ENCODE measurements around the gene GNB1L.
"Not testable (repeated sequence)": the region's sequence is repeated elsewhere in the genome, so short reads cannot be mapped to it uniquely, and the experiment has no call there.

Gene GNB1L

DNA sequence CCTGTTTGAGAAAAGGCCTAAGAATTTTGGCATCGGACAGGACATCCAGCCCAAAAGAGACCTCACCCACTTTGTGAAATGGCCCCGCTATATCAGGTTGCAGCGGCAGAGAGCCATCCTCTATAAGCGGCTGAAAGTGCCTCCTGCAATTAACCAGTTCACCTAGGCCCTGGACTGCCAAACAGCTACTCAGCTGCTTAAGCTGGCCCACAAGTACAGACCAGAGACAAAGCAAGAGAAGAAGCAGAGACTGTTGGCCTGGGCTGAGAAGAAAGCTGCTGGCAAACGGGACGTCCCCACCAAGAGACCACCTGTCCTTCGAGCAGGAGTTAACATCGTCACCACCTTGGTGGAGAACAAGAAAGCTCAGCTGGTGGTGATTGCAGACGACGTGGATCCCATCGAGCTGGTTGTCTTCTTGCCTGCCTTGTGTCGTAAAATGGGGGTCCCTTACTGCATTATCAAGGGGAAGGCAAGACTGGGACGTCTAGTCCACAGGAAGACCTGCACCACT, 62.2 kb downstream of the GNB1L start:
- DNase-seq, result not testable (repeated sequence)

DNA sequence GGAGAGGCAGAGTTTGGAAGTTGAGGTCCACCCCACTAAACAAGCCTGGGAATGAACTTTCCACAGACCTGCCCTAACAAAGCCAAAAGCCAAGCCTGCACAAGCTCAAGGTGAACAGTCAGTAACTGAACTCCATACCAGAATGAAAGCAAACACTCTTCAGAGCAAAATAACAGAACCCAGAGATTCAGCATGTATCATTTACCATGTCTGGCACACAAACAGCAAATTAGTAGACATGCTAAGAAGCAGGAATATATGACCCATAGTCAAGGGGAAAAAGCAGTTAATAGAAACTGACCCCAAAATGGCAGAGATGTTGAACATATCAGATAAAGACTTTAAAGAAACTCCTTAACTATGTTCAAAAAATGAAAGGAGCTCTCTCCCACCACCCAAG, 62.8 kb downstream of the GNB1L start:
- DNase-seq, result no peak

DNA sequence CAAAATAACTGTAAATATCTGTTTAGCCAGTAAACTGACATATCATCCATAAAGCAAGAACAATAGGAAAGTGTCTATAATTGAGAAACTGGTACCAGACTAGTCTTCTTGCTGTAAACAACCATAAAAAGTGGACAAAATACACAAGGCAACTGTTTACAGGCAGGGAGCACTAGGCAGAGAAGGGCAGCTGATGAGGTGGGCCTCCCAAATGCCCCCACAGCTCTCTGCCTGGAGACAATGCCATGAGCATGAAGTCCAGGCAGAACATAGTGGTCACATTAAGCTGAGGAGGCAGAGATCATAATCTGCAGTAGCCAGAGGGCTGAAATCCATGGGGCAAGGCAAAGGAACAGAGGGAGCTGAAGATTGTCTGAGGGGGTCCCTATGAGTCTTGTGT, 63.4 kb downstream of the GNB1L start:
- no peak for DNase-seq

DNA sequence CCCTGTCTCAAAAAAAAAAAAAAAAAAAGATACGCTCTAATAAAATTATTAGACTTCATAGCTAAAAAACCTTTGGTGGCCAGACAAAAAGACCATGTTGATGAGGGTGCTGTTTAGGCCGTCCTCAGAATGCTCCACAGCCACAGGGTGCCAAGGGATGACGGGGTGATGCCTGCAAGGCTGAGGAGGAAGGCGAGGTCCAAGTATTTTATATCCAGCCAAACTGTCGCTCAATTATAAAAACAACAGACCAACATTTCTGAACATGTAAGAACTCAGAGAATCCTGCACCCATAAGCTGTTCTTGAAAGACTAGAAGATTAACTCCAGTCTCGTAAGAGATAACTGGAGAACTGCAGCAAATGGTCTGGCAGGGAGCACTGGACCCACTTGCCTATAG, 64.8 kb downstream of the GNB1L start:
- DNase-seq, result no peak

DNA sequence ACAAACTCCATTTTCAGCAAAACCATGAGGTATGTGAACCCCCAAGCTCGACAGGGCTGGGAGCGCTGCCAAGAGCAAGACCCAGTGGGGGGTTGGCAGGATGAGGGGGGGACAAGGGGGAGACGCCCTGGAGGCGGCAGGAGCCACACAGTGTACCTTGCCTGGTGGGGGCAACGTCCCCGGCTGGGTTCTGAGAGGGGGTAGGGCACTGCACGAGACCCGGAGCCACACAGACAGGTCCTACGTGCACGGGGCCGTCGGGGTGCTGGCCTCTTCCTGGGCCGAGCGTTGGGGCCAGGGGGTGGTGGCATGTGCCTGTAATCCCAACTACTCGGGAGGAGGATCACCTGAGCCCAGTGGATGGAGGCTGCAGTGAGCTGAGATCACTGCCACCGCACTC, 65.3 kb downstream of the GNB1L start:
- no peak for DNase-seq

DNA sequence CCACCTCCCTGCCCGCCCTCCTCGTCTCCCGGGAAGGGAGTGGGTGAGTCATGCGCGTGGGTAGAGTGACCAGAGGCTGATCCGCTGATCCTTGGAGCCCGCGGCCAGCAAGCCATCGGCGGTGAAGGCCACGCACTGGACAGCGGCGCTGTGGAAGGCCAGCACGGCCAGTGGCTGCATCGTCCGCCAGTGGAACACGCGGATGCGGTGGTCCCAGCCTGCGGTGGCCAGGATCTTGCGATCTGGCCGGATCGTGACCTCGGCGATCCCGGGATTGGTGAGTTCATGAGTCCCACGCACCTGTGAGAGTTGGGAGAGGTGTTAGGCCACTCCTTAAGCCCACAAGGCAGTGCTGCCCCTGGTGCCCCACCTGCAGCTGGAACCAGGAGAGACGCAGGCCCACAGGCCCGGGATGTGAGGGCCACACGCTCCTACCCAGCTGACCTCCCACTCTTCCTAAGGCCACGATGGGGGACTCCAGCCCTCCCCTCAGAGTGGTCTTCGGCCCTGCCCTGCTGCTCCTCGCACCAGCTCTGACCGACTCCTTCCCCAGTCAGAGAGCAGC, 65.9 kb downstream of the GNB1L start:
- DNase-seq, result no peak

DNA sequence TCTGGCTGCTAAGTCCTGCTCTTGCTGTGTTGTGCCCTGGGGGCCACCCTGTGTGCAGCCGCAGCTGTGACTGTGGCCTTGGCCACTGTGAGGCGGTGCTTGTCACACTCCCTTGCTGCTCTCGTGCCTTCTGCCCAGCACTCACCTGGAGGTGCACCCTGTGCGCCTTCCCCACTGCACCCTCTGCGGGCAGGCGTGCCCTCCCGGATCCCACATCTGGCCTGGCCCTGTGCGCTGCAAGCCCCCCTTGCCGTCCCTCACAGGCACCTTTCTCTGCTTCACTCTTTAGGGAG, 66.9 kb downstream of the GNB1L start:
- DNase-seq, result no peak

DNA sequence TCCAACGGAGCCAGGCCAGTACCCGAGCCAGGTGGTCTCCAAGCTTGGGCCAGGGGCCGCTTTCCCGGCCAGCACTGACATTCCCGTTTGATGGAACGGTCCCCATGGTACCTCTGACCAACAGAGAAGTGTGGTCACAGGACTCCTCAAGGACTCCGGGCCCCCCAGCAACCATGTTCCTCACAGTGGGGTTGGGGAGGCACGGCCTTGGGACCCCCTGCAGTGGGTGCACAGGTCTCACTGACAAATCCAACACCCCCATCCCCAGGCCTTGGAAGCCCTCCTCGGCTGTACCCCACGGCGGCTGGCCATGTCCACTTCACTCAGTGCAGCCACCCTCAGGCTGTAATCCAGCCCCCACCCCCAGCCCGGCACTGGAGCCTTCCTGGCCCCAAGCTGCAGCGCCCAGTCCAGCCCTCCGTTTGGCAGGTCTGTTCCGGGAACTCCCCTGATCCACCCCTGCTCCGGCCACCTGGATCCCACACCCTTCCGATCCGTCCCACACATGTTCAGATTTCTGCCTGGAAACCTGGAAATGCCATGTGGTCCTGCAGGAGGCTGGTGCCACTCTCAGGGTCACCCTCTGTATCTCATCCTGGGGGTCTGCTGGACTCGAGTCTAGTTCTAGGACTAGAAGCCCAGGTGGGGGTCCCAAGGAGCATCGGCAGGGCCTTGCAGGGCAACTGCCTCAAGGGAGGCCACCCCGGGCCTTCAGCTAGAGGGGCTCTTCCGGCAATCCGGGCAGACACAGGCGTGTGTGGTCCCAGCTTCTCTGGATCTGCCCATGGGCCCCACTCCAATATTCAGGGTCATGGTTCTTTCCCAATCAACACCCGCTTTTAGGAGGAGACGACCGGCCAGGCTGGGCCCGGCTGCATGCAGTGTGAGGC, 67.5 kb downstream of the GNB1L start:
- no peak for DNase-seq

DNA sequence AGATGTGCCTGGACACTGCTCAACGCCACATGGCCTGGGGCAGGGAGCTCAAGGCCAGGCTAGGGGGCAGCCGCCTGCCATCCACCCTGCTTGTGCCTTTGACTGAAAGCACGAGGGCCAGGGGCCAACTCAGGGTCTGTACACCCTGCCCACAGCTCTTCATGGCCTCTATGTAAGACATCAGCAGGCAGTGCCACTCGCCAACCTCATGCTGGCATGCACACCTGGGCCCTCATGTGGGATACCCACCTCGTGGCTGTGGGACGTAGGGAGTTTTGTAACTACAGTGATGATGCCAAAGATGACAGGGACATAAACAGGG, 68.4 kb downstream of the GNB1L start:
- DNase-seq, result no peak

DNA sequence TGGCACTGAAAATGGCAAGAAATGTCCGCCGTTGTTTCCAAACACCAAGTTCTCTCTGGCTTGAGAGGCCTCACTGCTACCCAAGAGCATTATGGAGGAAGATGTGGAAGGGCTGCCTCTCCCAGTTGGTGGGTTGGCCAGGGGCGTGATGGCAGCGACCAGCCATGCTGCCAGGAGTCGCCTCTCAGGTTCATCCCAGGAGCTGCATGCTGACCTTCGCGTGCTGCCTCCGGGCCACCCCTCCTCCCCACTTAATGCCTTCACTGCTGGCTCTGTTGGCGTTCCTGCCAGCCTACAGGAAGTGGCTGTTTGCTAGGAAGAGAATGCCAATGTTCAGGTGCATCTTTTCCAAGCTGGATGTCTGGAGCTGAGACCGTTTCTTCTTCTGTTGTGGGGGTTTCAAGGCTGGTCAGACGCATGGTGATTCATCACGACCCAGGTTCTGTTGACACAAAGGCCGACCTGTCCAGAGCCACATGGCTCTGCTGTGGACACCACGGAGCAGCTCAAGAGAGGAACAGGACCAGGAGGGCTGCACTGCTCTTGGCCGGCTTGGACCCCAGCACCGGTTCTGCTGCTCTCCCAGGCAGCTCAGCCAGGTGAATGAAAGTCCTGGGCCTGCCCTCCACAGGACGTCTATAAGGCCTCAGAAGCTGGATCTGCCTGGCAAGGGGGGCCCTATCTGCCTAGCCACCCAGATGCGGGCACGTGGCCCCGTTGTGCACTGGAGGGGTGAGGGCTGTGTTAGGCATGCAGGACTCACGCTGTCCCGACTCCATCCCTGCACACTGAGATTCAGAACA, 69.0 kb downstream of the GNB1L start:
- no peak for DNase-seq

DNA sequence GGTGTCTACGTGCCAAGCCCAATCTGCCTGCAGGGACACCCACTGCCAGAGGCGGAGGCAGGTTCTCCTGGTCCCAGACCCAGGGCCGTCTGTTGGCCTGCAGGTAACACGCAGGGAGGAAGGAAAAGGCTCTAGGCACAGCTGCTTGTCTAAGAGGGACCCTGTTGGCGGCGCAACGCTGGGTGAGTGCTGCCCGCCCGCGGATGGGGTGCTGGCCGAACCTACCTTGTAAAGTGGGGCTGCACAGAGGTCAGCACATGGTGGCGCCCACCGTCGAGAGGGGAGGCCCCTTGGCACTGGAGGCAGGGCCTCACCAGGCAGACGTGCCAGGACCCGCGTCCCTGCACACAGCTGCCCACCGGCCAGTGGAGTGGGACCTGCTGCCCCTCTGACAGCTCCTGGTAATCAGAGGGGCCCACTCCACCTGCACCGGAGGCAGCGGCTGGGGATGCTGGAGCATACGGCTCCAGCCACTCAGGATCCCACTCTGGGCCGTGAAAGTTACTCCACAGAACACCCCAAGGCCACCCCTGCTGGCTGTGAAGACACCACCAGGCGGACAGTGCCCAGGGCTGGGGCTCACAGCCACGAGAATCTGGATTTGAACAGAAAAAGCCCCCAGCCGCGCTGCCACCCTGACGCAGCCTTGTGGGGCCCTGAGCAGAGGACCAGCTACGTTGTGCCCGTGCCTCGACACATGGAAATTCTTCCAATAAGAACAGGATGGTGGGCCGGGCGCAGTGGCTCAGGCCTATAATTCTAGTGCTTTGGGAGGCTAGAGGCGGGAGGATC, 70.1 kb downstream of the GNB1L start:
- no peak for DNase-seq

DNA sequence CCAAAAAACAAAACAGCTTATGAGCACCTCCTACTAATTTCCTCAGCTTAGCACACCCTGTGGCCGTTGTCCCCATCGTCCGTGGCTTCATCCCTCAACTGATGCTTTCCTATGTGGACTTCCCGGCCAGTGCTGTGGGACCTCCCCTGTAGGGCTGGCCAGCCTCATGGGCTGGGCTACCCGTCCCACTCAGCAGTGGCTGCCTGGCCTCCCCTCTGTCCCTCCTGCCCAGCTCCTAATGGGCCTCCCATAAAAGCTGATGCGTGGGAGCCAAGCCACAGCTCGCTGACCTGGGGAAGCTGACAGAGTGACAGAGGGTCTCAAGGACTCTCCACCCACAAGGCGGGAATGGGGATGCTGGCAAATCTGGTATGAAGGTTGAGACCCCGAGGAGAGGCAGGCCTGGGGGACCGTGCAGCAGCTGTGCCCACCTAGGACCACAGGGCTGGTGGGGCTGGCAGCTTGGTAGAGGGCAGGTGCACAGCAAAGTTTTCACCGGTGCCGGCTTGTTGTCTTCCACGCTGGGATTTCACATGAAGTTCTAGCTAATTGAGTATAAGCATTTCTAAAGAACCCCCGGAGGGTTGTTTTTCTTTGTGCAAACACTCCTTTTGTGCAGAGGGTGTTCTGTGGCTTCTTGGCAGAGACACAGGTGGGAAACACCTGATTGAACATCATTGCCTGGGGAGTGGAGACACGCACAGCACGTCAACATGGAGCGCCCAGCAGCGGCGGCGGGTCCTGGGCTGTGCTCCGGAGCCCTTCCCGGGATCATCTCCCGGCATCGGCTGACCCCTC, 70.9 kb downstream of the GNB1L start:
- DNase-seq, result no peak

DNA sequence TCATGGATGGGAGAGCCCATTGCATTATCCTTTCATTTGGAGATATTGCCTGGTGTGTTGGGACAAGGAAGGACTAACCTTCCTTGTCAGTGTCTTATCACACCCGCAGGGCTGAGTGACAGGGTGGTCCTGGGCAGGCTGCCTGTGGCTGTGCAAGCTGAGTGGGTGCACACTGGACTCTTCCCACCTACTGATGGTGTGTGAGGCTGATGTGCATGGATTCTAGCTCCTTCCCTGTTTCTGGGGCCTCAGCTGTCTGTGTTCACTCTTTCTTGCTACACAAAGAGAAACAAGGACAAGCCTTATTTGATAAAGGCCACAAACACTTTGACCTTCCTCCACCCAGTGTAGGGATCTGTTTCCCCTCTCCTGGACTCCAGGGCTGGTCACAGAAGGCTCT, 72.1 kb downstream of the GNB1L start:
- DNase-seq, result no peak

DNA sequence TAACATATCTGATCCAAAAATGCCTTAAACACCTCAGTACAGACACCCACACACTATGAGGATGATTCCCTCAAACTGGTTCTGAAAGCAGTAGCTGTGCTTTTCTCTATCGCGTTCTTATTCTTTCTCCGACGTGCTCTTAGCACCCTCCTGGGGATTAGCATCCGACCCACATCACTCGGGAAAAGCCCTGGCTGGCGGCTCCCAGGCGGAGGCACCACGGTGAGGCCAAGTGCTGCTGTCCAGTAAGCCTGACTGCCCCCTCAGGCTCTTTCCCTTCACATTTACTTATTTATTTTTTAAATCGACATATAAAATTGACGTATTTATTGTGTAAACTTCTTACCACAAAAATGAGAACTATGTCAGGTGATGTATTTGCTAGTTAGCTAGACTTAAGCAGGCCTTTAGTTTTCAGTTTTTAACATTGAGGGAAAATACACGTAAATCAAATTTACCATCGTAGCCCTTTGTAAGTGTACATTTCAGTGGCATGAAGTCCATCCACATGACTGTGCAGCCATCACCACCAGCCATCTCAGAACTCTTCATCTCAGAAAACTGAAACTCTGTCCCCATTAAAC, 74.9 kb downstream of the GNB1L start:
- no peak for DNase-seq

DNA sequence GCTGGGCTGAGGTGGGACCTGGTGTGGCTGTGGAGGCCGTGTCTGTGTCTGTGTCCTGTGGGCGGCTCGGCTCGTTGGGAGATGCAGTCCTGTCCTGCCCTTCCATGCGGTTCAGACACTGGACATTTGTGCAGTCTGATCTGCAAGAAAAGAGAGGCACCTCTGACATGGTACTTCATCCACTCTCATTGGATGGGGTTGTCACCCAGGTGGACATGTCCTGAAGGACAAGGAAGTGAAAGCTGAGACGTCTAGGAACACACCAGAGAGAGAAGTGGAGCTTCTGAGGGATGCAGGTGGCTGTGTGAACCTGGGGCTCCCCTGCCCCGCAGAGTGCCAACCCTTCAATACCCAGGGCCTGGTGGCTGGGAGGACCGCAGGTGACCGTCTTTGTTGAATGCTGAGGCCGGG, 75.7 kb downstream of the GNB1L start:
- no peak for DNase-seq

DNA sequence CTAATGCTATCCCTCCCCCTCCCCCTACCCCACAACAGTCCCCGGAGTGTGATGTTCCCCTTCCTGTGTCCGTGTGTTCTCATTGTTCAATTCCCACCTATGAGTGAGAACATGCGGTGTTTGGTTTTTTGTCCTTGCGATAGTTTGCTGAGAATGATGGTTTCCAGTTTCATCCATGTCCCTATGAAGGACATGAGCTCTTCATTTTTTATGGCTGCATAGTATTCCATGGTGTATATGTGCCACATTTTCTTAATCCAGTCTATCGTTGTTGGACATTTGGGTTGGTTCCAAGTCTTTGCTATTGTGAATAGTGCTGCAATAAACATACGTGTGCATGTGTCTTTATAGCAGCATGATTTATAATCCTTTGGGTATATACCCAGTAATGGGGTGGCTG, 77.5 kb downstream of the GNB1L start:
- DNase-seq, result not testable (repeated sequence)

DNA sequence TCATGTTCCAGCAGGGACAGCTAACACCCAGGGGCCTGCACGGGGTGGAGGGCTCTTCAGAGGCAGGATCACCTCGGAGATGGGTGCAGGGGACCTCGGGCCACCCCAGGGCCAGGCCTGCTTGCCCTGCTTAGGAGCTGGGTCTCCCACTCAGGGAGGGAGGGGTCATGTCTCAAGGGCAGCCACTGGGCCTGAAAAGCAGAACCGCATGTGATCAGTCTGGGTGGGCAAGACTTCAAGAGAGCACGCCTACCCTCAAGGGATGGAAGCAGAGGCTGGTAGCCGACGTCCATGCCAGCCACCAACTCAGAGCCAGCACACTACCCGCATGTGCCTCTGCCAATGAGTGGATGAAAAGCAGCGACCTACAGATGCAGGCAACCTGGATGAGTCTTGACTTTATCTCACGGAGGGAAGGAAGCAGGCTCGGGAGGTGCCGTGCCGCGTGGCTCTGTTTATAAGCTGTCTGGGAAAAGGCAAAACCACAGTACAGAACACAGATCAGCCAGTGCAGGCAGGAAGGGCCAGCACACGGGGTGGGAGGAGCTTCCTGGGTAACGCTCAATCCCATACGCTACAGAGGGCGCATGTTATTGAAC, 78.1 kb downstream of the GNB1L start:
- no peak for DNase-seq

DNA sequence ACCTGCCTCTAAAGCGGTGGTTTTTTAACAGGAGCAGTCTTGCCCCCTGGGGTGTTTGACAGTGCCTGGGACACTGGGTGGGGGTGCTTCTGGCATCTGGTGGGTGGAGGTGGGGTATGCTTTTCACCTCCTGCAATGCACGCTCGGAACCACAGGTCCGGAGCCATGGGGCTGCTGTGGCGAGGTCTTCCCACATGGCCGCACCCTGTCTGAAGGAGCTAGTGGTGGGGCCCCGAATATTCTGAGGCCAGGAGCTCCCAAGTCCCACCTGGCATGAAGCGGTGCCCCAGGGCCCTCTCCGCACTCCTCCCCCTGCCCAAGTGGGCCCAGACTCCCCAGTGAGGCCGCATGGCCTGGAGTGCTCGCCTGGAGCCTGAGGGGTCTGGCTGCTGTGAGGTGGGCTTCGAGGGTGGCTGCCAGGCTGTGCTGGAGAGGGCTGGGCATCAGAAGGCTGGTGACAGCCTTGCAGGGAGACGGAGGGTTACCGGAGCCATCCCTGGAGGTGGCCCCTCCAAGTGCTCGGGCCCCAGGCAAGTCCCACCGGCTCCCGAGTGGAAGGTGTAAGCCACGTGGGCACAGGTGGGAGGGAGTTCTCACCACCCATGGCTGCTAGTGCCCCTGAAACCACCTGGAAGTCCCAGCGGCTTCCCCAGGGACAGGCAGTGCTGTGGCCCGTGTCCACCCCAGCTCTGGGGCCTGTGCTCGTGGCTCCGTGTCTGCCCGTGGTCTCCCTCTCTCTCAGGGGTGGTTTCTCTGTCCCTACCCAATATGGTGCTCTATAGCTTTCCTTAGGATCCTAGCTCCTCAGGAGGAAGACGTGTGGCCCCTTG, 79.0 kb downstream of the GNB1L start:
- no peak for DNase-seq

DNA sequence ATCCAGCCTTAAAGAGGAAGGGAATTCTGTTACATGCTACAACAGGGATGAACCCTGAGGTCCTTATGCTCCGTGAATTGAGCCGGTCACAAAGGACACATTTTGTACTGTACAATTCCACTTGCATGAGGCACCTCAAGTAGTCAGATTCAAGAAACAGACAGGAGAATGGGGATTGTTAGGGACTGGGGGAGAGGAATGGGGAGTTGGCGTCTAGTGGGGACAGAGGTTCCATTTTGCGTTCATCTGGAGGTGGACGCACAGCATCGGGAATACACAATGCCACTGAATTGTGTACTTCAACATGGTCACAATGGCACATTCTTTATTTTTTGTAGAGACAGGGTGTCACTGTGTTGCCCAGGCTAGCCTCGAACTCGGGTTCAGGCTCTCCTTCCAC, 80.0 kb downstream of the GNB1L start:
- no peak for DNase-seq

DNA sequence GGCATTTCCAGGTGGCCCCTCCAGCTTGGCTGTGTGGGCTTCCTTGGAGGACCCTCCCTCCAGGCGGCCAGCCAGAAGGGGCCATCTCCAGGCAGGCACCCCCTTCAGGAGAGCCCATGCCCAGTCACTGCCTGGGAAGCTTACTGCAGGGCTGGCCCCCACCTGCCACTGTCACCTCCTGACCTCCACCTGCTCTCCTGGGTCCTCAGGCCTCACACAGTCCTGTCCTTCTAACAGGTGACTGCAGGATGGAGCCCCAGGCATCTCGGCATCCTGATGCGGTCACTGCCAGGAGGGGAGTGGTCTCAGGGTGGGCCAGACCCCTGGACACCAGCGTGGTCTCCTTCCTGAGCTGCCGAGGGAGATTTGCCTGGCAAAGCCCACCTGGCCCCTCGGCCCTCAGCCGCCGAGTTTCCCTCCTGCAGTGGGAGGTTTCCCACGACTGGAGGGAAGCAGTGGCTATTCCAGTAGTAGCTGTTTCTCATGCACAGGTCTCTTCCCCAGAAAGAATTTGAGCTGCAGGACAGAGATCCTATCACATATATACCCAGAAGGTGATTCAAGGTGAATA, 81.1 kb downstream of the GNB1L start:
- no peak for DNase-seq

All from KG1 (cell line).